B cell (primary cell): ENCODE results near the gene ARHGAP31.
"Not testable (repeated sequence)": the region's sequence is repeated elsewhere in the genome, so short reads cannot be mapped to it uniquely, and the experiment has no call there.

Source experiments
- CTCF ChIP-seq: fragments of 200-600 bp; IDR thresholded peaks from one replicate; pipeline ENCODE4 v1.8.0; 2022; ENCODE audit warnings: antibody characterized with exemption, mild to moderate bottlenecking
- EZH2 ChIP-seq: IDR thresholded peaks from 2 replicates; pipeline ENCODE4 v1.6.1; 2012; ENCODE audit warnings: borderline replicate concordance, low read depth, mild to moderate bottlenecking, moderate library complexity, low read length; ENCODE audit not compliant: insufficient read depth, poor library complexity, severe bottlenecking

GRCh38 chr3:119337407-119337806 lies 43.2 kb downstream of the ARHGAP31 start:
- not testable (repeated sequence) for TF ChIP-seq EZH2, CTCF
